OCI-LY7 (cell line): ENCODE results near the gene COL8A1. TPM values are rescaled to one million over a fixed set of nuclear protein-coding genes. Genes with fewer than 3 reads are reported as not detected.

Experiments
- BruUV-seq: library from RNA; stranded (reverse); fragments of 400-500 nt; replicated peaks from 2 replicates; lab custom pipeline; 2021; lab: Mats Ljungman, UMichigan
- CTCF ChIA-PET: fragments of 300-600 bp; sonication (Branson Sonifier 250); formaldehyde crosslinking; loops from one replicate; lab custom pipeline; 2022; ENCODE audit warnings: antibody characterized with exemption; ENCODE audit not compliant: unreplicated experiment; lab: Charles Lee
- POLR2A ChIA-PET: fragments of 300-600 bp; sonication (Branson Sonifier 250); formaldehyde crosslinking; loops from one replicate; lab custom pipeline; 2022; ENCODE audit warnings: antibody characterized with exemption; lab: Charles Lee
- DNase-seq: peaks from one replicate; pipeline ENCODE4 v3.0.0-alpha.2; 2015; ENCODE audit warnings: low spot score
- H2AFZ ChIP-seq: fragments of 200-600 bp; sonication (generic), shearing (Covaris generic); 2 replicates; pipeline ENCODE4 v1.6.1; 2014; ENCODE audit warnings: mild to moderate bottlenecking, antibody characterized with exemption, low read length, moderate library complexity
- H3K27ac ChIP-seq: fragments of 200-600 bp; sonication (generic); 2 replicates; pipeline ENCODE4 v1.5.1; 2014; ENCODE audit warnings: mixed run types, low read depth, mild to moderate bottlenecking, moderate library complexity, low read length, inconsistent platforms; ENCODE audit not compliant: poor library complexity, severe bottlenecking
- H3K36me3 ChIP-seq: fragments of 200-600 bp; sonication (generic); 2 replicates; pipeline ENCODE4 v1.6.1; 2014; ENCODE audit warnings: mild to moderate bottlenecking, antibody characterized with exemption, low read length, moderate library complexity, mixed read lengths; ENCODE audit not compliant: insufficient read depth
- H3K4me1 ChIP-seq: fragments of 200-600 bp; sonication (generic); 2 replicates; pipeline ENCODE4 v1.5.1; 2014; ENCODE audit warnings: mild to moderate bottlenecking, low read length; ENCODE audit not compliant: insufficient read depth, poor library complexity, severe bottlenecking
- H3K4me2 ChIP-seq: fragments of 200-600 bp; sonication (generic); 2 replicates; pipeline ENCODE4 v1.6.1; 2014; ENCODE audit warnings: mild to moderate bottlenecking, low read length
- H3K4me3 ChIP-seq: fragments of 200-600 bp; sonication (generic); 2 replicates; pipeline ENCODE4 v1.5.1; 2014; ENCODE audit warnings: mild to moderate bottlenecking, low read depth, low read length; ENCODE audit not compliant: poor library complexity, severe bottlenecking
- H3K79me2 ChIP-seq: fragments of 200-600 bp; sonication (generic); 2 replicates; pipeline ENCODE4 v1.6.1; 2016; ENCODE audit warnings: low read depth, mild to moderate bottlenecking, low read length, moderate library complexity, mixed read lengths; ENCODE audit not compliant: insufficient read depth
- H3K9me2 ChIP-seq: fragments of 200-600 bp; sonication (generic); 2 replicates; pipeline ENCODE4 v1.6.1; 2016; ENCODE audit warnings: mild to moderate bottlenecking, low read length, mixed read lengths; ENCODE audit not compliant: insufficient read depth
- H3K9me3 ChIP-seq: fragments of 200-600 bp; sonication (generic); 2 replicates; pipeline ENCODE4 v1.6.1; 2014; ENCODE audit warnings: mild to moderate bottlenecking, mixed run types, low read length, mixed read lengths
- H4K20me1 ChIP-seq: fragments of 200-600 bp; sonication (generic); 2 replicates; pipeline ENCODE4 v1.6.1; 2014; ENCODE audit warnings: mild to moderate bottlenecking, antibody characterized with exemption, low read length, moderate library complexity, mixed read lengths; ENCODE audit not compliant: insufficient read depth
- EZH2phosphoT487 ChIP-seq: fragments of 200-600 bp; sonication (generic); IDR thresholded peaks from 2 replicates; pipeline ENCODE4 v1.6.1; 2018; ENCODE audit warnings: low read depth, borderline replicate concordance, mild to moderate bottlenecking, mixed run types, antibody characterized with exemption, low read length, moderate library complexity, mixed read lengths
- intact Hi-C: fragments of 100-400 bp; cut with micrococcal nuclease; formaldehyde crosslinking; loops from one replicate; pipeline ENCODE4 v1.10.0; 2022; ENCODE audit not compliant: unreplicated experiment
- total RNA-seq, 2 experiments: library from RNA; depleted of rRNA in 1 of 2; stranded (reverse); fragments of >200 nt in 1 of 2; shearing (Covaris generic) in 1 of 2; gene quantifications; 2 replicates each; pipeline ENCODE4 v1.2.3, GENCODE V29; 2014 to 2022
- TF ChIP-seq, protein P1 (sequence below): fragments of 200-600 bp; sonication (generic); conservative IDR thresholded peaks from 2 replicates; pipeline ENCODE4 v1.5.1; 2014; ENCODE audit warnings: mild to moderate bottlenecking, antibody characterized with exemption, low read length, moderate library complexity, mixed read lengths

Gene COL8A1
- total RNA-seq, 2 experiments from 2014 or later: 0.10 TPM; not detected in 1

DNA sequence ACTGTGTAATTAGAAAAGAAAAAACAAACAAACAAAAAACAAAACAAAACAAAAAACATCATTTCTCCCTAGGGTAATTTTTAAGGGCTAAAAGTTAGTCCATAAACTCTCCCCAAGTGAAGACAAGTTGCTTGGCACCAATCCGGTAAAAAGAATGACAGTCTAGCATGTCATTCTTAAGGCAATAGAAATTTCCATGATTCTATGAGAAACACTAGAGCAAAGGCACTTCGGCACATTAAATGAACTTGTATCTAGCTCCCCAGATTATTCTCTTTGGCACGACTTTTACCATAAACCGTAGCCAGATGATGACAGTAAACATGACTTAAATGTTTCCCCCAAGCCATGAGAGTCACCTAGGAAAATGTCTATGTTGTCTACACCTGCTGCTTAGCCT, 10.1 kb downstream of the COL8A1 start:
- no peaks in the 10 kb centered on the region for H4K20me1 ChIP-seq
- H3K27ac ChIP-seq: no peak overlapping the region
- ChIA-PET POLR2A (no interaction called here), CTCF (no interaction called here)
- H3K79me2 ChIP-seq: no peaks in the 10 kb centered on the region
- intact Hi-C loops: no loop called here
- no peaks in the 10 kb centered on the region for H3K9me3 ChIP-seq
- H3K4me2 ChIP-seq: no peak overlapping the region
- BruUV-seq: no TSS peak
- no peak overlapping the region for H3K4me3 ChIP-seq
- H3K36me3 ChIP-seq: no peaks in the 10 kb centered on the region
- no peaks in the 10 kb centered on the region for H3K9me2 ChIP-seq
- TF ChIP-seq EZH2phosphoT487: no peak
- TF ChIP-seq, protein P1, sequence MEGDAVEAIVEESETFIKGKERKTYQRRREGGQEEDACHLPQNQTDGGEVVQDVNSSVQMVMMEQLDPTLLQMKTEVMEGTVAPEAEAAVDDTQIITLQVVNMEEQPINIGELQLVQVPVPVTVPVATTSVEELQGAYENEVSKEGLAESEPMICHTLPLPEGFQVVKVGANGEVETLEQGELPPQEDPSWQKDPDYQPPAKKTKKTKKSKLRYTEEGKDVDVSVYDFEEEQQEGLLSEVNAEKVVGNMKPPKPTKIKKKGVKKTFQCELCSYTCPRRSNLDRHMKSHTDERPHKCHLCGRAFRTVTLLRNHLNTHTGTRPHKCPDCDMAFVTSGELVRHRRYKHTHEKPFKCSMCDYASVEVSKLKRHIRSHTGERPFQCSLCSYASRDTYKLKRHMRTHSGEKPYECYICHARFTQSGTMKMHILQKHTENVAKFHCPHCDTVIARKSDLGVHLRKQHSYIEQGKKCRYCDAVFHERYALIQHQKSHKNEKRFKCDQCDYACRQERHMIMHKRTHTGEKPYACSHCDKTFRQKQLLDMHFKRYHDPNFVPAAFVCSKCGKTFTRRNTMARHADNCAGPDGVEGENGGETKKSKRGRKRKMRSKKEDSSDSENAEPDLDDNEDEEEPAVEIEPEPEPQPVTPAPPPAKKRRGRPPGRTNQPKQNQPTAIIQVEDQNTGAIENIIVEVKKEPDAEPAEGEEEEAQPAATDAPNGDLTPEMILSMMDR: no peak
- DNase-seq: no peak
- no peaks in the 10 kb centered on the region for H3K4me1 ChIP-seq
- H2AFZ ChIP-seq: no peak overlapping the region

DNA sequence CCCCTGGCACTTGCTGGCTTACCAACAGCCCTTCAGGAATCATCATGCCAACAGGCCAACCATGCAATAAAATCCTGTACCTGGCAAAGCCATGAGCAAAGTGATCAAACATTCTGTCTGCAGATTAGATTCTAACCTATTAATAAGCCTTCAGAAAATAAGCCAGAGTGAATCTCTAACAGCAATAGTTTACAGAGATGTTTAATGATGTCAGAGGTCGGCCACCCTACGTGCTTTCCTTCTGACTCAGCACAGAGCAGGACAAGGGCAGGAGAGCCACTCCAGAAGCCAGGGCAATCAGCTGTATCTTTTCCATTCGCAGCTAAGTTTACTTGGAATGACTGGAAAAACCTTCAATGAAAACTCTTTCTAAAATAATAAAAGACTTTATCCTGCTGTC, 13.1 kb downstream of the COL8A1 start:
- H3K79me2 ChIP-seq: no peaks in the 10 kb centered on the region
- no peak for DNase-seq
- ChIA-PET CTCF (no interaction called here), POLR2A (interaction anchor here (0.7 kb wide), 1 partner anchor 153 kb away, joined by 3 read pairs; no protein-coding TSS in a partner anchor)
- TF ChIP-seq, protein P1: no peak
- no peak for TF ChIP-seq EZH2phosphoT487
- BruUV-seq: no TSS peak
- H3K36me3 ChIP-seq: no peaks in the 10 kb centered on the region
- H3K27ac ChIP-seq: no peak overlapping the region
- no peak overlapping the region for H3K4me3 ChIP-seq
- no peak overlapping the region for H3K4me2 ChIP-seq
- H3K9me2 ChIP-seq: no peaks in the 10 kb centered on the region
- H3K9me3 ChIP-seq: no peaks in the 10 kb centered on the region
- no peaks in the 10 kb centered on the region for H3K4me1 ChIP-seq
- intact Hi-C loops: no loop called here
- H4K20me1 ChIP-seq: no peaks in the 10 kb centered on the region
- H2AFZ ChIP-seq: no peak overlapping the region

DNA sequence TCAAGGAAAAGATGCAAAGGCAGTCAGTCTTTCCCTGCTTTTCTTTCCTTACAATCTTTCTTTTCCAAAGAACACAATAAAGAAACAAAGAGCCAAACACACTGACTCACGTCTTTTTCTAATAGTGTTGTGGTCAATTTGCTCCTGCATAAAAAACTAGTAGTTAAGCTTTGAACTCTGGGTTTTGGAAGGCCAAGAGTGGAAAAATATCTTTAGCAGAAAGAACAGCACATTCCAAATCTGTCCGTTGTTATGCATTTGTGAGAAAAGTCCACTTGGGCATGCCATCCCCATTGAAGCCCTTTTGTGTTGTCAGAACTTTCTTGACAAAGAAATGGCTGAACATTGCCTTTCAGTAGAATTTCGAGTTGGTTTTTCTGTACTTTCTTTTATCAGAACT, 18.2 kb downstream of the COL8A1 start:
- no peak overlapping the region for H3K4me2 ChIP-seq
- ChIA-PET CTCF (no interaction called here), POLR2A (interaction anchor here (0.6 to 1.9 kb wide), 4 partner anchors 8 to 87 kb away, joined by 3 to 6 read pairs (median 4); no protein-coding TSS in a partner anchor)
- H4K20me1 ChIP-seq: no peaks in the 10 kb centered on the region
- no peak overlapping the region for H3K4me3 ChIP-seq
- no peaks in the 10 kb centered on the region for H3K9me3 ChIP-seq
- H3K36me3 ChIP-seq: no peaks in the 10 kb centered on the region
- no peaks in the 10 kb centered on the region for H3K79me2 ChIP-seq
- TF ChIP-seq, protein P1: no peak
- no peak for TF ChIP-seq EZH2phosphoT487
- H3K4me1 ChIP-seq: no peaks in the 10 kb centered on the region
- no TSS peak for BruUV-seq
- H2AFZ ChIP-seq: no peak overlapping the region
- H3K27ac ChIP-seq: no peak overlapping the region
- intact Hi-C loops: no loop called here
- DNase-seq: no peak
- H3K9me2 ChIP-seq: no peaks in the 10 kb centered on the region
